SH-SY5Y (cell line): ENCODE results near the gene MCU.
A peak's percentile ranks its signal among the peaks of the same experiment; 100 is the strongest.

Experiments
- GATA2 ChIP-seq: IDR thresholded peaks from 2 replicates; pipeline ENCODE4 v1.6.1; 2011; ENCODE audit warnings: mild to moderate bottlenecking, low read depth, low read length
- GATA3 ChIP-seq: IDR thresholded peaks from 2 replicates; pipeline ENCODE4 v1.6.1; 2011; ENCODE audit warnings: low read depth, mild to moderate bottlenecking, low read length, moderate library complexity

Gene MCU

GRCh38 chr10:72697716-72698115 is 5.8 kb downstream of the MCU start:
- TF ChIP-seq GATA2 (no peak), GATA3 (no peak)

GRCh38 chr10:72702868-72703581 is 11.1 kb downstream of the MCU start:
- TF ChIP-seq GATA2 (no peak), GATA3 (no peak)

GRCh38 chr10:72704117-72704516 is 12.2 kb downstream of the MCU start:
- TF ChIP-seq GATA2 (no peak), GATA3 (no peak)

- TF ChIP-seq GATA2 = no peak; the same call in 1 of the 2 replicates
- no peak for TF ChIP-seq GATA3
These were observed 17.1 kb downstream of the MCU start for GRCh38 chr10:72709041-72709440.

- TF ChIP-seq GATA3 (no peak), GATA2 (no peak)
These were observed 20.2 kb downstream of the MCU start for GRCh38 chr10:72712136-72712535.

GRCh38 chr10:72719941-72720592 is 28.1 kb downstream of the MCU start:
- TF ChIP-seq GATA2 = no peak
- TF ChIP-seq GATA3 = no peak

- TF ChIP-seq GATA3 (no peak), GATA2 (no peak)
These were observed 29.1 kb downstream of the MCU start for GRCh38 chr10:72720814-72721660.

- peak; percentile 87 for TF ChIP-seq GATA2
- peak; percentile 83 for TF ChIP-seq GATA3
These were observed 35.2 kb downstream of the MCU start for GRCh38 chr10:72727130-72727529.

GRCh38 chr10:72728462-72728861 is 36.5 kb downstream of the MCU start:
- TF ChIP-seq GATA3 = no peak
- TF ChIP-seq GATA2 = no peak

- TF ChIP-seq GATA3 (no peak), GATA2 (no peak)
These were observed 37.6 kb downstream of the MCU start for GRCh38 chr10:72729528-72729927.

GRCh38 chr10:72730479-72730878 is 38.5 kb downstream of the MCU start:
- TF ChIP-seq GATA3 (no peak), GATA2 (no peak)

- TF ChIP-seq GATA2 (no peak), GATA3 (no peak)
These were observed 40.0 kb downstream of the MCU start for GRCh38 chr10:72731916-72732419.

- TF ChIP-seq GATA3 (no peak), GATA2 (no peak)
These were observed 40.6 kb downstream of the MCU start for GRCh38 chr10:72732521-72732920.

GRCh38 chr10:72733989-72734388 is 42.0 kb downstream of the MCU start:
- no peak for TF ChIP-seq GATA3
- no peak for TF ChIP-seq GATA2

- TF ChIP-seq GATA2 (no peak), GATA3 (no peak)
These were observed 43.5 kb downstream of the MCU start for GRCh38 chr10:72735288-72735936.
